GM21723 (cell line): ENCODE results near the gene ITGA7.
"Not testable (repeated sequence)": the region's sequence is repeated elsewhere in the genome, so short reads cannot be mapped to it uniquely, and the experiment has no call there.

Source experiments
- ATAC-seq: cut with Tn5 transposase; IDR thresholded peaks from one replicate; pipeline ENCODE4 v1.9.1; 2021; ENCODE audit warnings: mild to moderate bottlenecking, moderate library complexity; ENCODE audit not compliant: unreplicated experiment

The ITGA7 gene

GRCh38 chr12:55650620-55651298 lies 56.9 kb downstream of the ITGA7 start:
- ATAC-seq, result not testable (repeated sequence)

- no peak for ATAC-seq
These were observed 60.7 kb downstream of the ITGA7 start for GRCh38 chr12:55647027-55647426.

GRCh38 chr12:55644591-55644990 lies 63.1 kb downstream of the ITGA7 start:
- ATAC-seq, result no peak

- no peak for ATAC-seq
These were observed 65.0 kb downstream of the ITGA7 start for GRCh38 chr12:55642669-55643068.

- ATAC-seq, result no peak
These were observed 65.4 kb downstream of the ITGA7 start for GRCh38 chr12:55642267-55642666.

GRCh38 chr12:55641595-55641994 lies 66.1 kb downstream of the ITGA7 start:
- no peak for ATAC-seq

- ATAC-seq, result no peak
These were observed 70.2 kb downstream of the ITGA7 start for GRCh38 chr12:55637467-55637866.

- ATAC-seq, result no peak
These were observed 70.9 kb downstream of the ITGA7 start, which contains the start of gene OR10P1 for GRCh38 chr12:55636853-55637252. Gene OR10P1 (plus strand): TSS chr12:55636892. CDS start chr12:55636892, 0 bp downstream.

GRCh38 chr12:55636116-55636655 lies 71.5 kb downstream of the ITGA7 start:
- ATAC-seq, result no peak
